IMR-90 (cell line): ENCODE measurements around the gene ADGRG1. TPM values are rescaled to one million over a fixed set of nuclear protein-coding genes. Genes with fewer than 3 reads are reported as not detected.

Experiments
- ATAC-seq: fragments of 200-7000 bp; cut with Tn5 transposase; 2 replicates; pipeline ENCODE4 v1.9.1; 2020; ENCODE audit warnings: low read depth, mild to moderate bottlenecking, moderate library complexity
- BruUV-seq: library from RNA; stranded (reverse); fragments of 400-500 nt; replicated peaks from 2 replicates; lab custom pipeline; 2021; lab: Mats Ljungman, UMichigan
- CTCF ChIA-PET: fragments of 300-600 bp; formaldehyde crosslinking; extraction: SDS; loops from one replicate; lab custom pipeline; 2021; ENCODE audit warnings: antibody characterized with exemption; lab: Yijun Ruan, JAX
- POLR2A ChIA-PET: fragments of 300-600 bp; sonication (Branson Sonifier 250); formaldehyde crosslinking; loops from one replicate; lab custom pipeline; 2022; ENCODE audit warnings: antibody characterized with exemption; ENCODE audit not compliant: unreplicated experiment; lab: Charles Lee
- DNase-seq: peaks from one replicate; pipeline ENCODE4 v3.0.0; 2013
- H2AFZ ChIP-seq: replicated peaks from 2 replicates; pipeline ENCODE3; 2013; ENCODE audit warnings: low read length, mild to moderate bottlenecking; ENCODE audit not compliant: poor library complexity
- H2AK5ac ChIP-seq: 2 replicates; pipeline ENCODE4 v1.6.1; 2013; ENCODE audit warnings: low read depth, low read length, inconsistent platforms
- H2AK9ac ChIP-seq: replicated peaks from 2 replicates; pipeline ENCODE3; 2013; ENCODE audit warnings: mild to moderate bottlenecking, low read depth, low read length, moderate library complexity; ENCODE audit not compliant: poor library complexity
- H2BK120ac ChIP-seq: 2 replicates; pipeline ENCODE4 v1.6.1; 2013; ENCODE audit warnings: low read depth, low read length, inconsistent platforms
- H2BK15ac ChIP-seq: 3 replicates; pipeline ENCODE4 v1.6.1; 2013; ENCODE audit warnings: low read depth, low read length, inconsistent platforms
- H2BK20ac ChIP-seq: 2 replicates; pipeline ENCODE4 v1.6.1; 2013; ENCODE audit warnings: low read depth, mild to moderate bottlenecking, inconsistent platforms, low read length, moderate library complexity
- H2BK5ac ChIP-seq: 2 replicates; pipeline ENCODE4 v1.6.1; 2013; ENCODE audit warnings: mild to moderate bottlenecking, low read depth, low read length, inconsistent platforms; ENCODE audit not compliant: poor library complexity, severe bottlenecking
- H3K14ac ChIP-seq: replicated peaks from 2 replicates; pipeline ENCODE4 v1.6.1; 2013; ENCODE audit warnings: low read depth, low read length, inconsistent platforms
- H3K18ac ChIP-seq: 2 replicates; pipeline ENCODE4 v1.6.1; 2013; ENCODE audit warnings: low read depth, low read length, control low read depth
- H3K23ac ChIP-seq: 2 replicates; pipeline ENCODE4 v1.6.1; 2013; ENCODE audit warnings: low read depth, low read length, inconsistent platforms
- H3K27ac ChIP-seq: 2 replicates; pipeline ENCODE4 v1.5.1; 2013; ENCODE audit warnings: mild to moderate bottlenecking, control low read depth, low read length; ENCODE audit not compliant: insufficient read depth
- H3K27me3 ChIP-seq: 2 replicates; pipeline ENCODE4 v1.6.1; 2013; ENCODE audit warnings: low read length; ENCODE audit not compliant: control insufficient read depth, insufficient read depth
- H3K36me3 ChIP-seq: 2 replicates; pipeline ENCODE4 v1.6.1; 2013; ENCODE audit warnings: low read length, mixed read lengths; ENCODE audit not compliant: control insufficient read depth, insufficient read depth
- H3K4ac ChIP-seq: 2 replicates; pipeline ENCODE4 v1.6.1; 2013; ENCODE audit warnings: low read depth, low read length, inconsistent platforms
- H3K4me1 ChIP-seq: 2 replicates; pipeline ENCODE4 v1.6.1; 2013; ENCODE audit warnings: low read length, mixed read lengths; ENCODE audit not compliant: control insufficient read depth, insufficient read depth
- H3K4me2 ChIP-seq: 2 replicates; pipeline ENCODE4 v1.6.1; 2013; ENCODE audit warnings: low read depth, mild to moderate bottlenecking, control low read depth, low read length, moderate library complexity
- H3K4me3 ChIP-seq: 2 replicates; pipeline ENCODE4 v1.5.1; 2013; ENCODE audit warnings: low read depth, mild to moderate bottlenecking, control low read depth, low read length, moderate library complexity; ENCODE audit not compliant: insufficient read depth
- H3K56ac ChIP-seq: 2 replicates; pipeline ENCODE4 v1.6.1; 2013; ENCODE audit warnings: low read length, inconsistent platforms; ENCODE audit not compliant: insufficient read depth; ENCODE audit errors: extremely low read depth
- H3K79me1 ChIP-seq, 2 experiments: 2 replicates each; pipeline ENCODE4 v1.6.1; 2013; ENCODE audit warnings: low read length in 2 of 2, inconsistent platforms in 1 of 2, low read depth in 1 of 2
- H3K9ac ChIP-seq: 2 replicates; pipeline ENCODE4 v1.6.1; 2013; ENCODE audit warnings: low read depth, low read length, control low read depth
- H3K9me1 ChIP-seq: 2 replicates; pipeline ENCODE4 v1.6.1; 2013; ENCODE audit warnings: low read length, inconsistent platforms; ENCODE audit not compliant: insufficient read depth
- H3K9me3 ChIP-seq: 2 replicates; pipeline ENCODE4 v1.6.1; 2013; ENCODE audit warnings: low read length; ENCODE audit not compliant: control insufficient read depth, insufficient read depth
- H4K20me1 ChIP-seq: 2 replicates; pipeline ENCODE4 v1.6.1; 2013; ENCODE audit warnings: low read length, inconsistent platforms; ENCODE audit not compliant: insufficient read depth
- H4K5ac ChIP-seq: 2 replicates; pipeline ENCODE4 v1.6.1; 2013; ENCODE audit warnings: mild to moderate bottlenecking, low read depth, low read length, control low read depth
- H4K8ac ChIP-seq, 2 experiments: 2 replicates each; pipeline ENCODE4 v1.6.1; 2013; ENCODE audit warnings: low read depth in 2 of 2, low read length in 2 of 2, control low read depth in 1 of 2, inconsistent platforms in 1 of 2
- H4K91ac ChIP-seq: 2 replicates; pipeline ENCODE4 v1.6.1; 2013; ENCODE audit warnings: low read depth, low read length, inconsistent platforms; ENCODE audit not compliant: insufficient read depth
- BHLHE40 ChIP-seq: fragments of 150-350 bp; IDR thresholded peaks from 2 replicates; pipeline ENCODE4 v1.6.1; 2016; ENCODE audit warnings: mild to moderate bottlenecking, low read depth, low read length
- CEBPB ChIP-seq: IDR thresholded peaks from 2 replicates; pipeline ENCODE4 v1.6.1; 2012; ENCODE audit warnings: low read depth, low read length, improper control_type of control experiment
- CHD1 ChIP-seq: IDR thresholded peaks from 2 replicates; pipeline ENCODE4 v1.6.1; 2012; ENCODE audit warnings: low read depth, low read length, improper control_type of control experiment
- FOS ChIP-seq: fragments of 150-350 bp; IDR thresholded peaks from 2 replicates; pipeline ENCODE4 v1.6.1; 2016; ENCODE audit warnings: low read depth, low read length
- MAFK ChIP-seq: IDR thresholded peaks from 2 replicates; pipeline ENCODE4 v1.6.1; 2012; ENCODE audit warnings: low read depth, low read length, improper control_type of control experiment
- RAD21 ChIP-seq: IDR thresholded peaks from 2 replicates; pipeline ENCODE4 v1.6.1; 2012; ENCODE audit warnings: low read length, improper control_type of control experiment
- SMC3 ChIP-seq: fragments of 150-350 bp; IDR thresholded peaks from 2 replicates; pipeline ENCODE4 v1.6.1; 2016; ENCODE audit warnings: low read depth, mild to moderate bottlenecking, antibody characterized with exemption, low read length, moderate library complexity
- WGBS, 2 experiments: methylation state at CpG; one replicate each; pipeline versions ENCODE4 v1.1.5 to v1.1.7; 2013; ENCODE audit warnings: missing lambda C conversion rate in 2 of 2; ENCODE audit not compliant: insufficient read length in 1 of 2; ENCODE audit errors: extremely low coverage in 2 of 2; 5-methylcytosine and 5-hydroxymethylcytosine counted together
- dilution Hi-C: fragments of 300-500 bp; cut with HindIII; formaldehyde crosslinking; loops from one replicate; pipeline ENCODE4 v1.14.3; 2018; ENCODE audit warnings: low sequenced_read_pairs; ENCODE audit not compliant: unreplicated experiment
- in situ Hi-C: fragments of 300-500 bp; cut with MboI; formaldehyde crosslinking; loops from 3 replicates; pipeline ENCODE4 v1.14.3; 2019; ENCODE audit warnings: low sequenced_read_pairs, inconsistent platforms, mixed read lengths
- intact Hi-C: fragments of 100-400 bp; cut with micrococcal nuclease; formaldehyde crosslinking; loops from 2 replicates; pipeline ENCODE4 v1.10.0; 2022
- polyA plus RNA-seq, 3 experiments: library from polyadenylated mRNA; depleted of rRNA; stranded (reverse); fragments of >200 nt; gene quantifications; 2 replicates each; pipeline ENCODE4 v1.2.3, GENCODE V29; 2012; ENCODE audit warnings: low replicate concordance in 1 of 3
- total RNA-seq: library from RNA; depleted of rRNA; stranded (reverse); fragments of >200 nt; gene quantifications from 2 replicates; pipeline ENCODE4 v1.2.3, GENCODE V29; 2012

ADGRG1 gene
- total and polyA plus RNA-seq, 2 of the 4 experiments (the other 2 are of a cell fraction), result 0.90 to 8.4 TPM

DNA sequence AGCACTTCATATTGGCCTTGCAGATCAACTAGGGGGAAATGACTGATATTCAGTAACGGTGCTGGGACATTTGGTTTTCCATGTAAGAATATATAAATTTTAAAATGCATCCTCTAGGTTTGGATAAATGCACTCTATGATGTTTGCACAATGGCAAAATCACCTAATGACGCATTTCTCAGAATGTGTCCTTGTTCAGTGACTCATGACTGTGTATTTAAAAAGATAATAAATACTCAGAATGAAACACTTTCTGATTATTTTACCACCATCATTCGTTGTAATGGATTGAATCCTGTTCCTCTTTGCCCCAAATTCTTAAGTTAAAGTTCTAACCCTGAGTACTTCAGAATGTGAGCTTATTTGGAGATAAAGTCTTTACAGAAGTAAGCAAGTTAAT lies 17.2 kb upstream of the ADGRG1 start:
- BruUV-seq, result no TSS peak
- CTCF ChIA-PET, result interaction anchor here (0.6 to 1.1 kb wide), 3 partner anchors 10 to 39 kb away, joined by 3 to 8 read pairs (median 4); no protein-coding TSS in a partner anchor
- WGBS, 2 experiments, result no CpG with 5 or more reads among the region's 3 CpGs

More for the DNA sequence above, 17.2 kb upstream of the ADGRG1 start:
- TF ChIP-seq RAD21, result no peak
- TF ChIP-seq CHD1, result no peak
- TF ChIP-seq FOS, result peak; percentile 83
- 0 out of 2 replicates have a peak, but pooled peaks have one; percentile 27 for TF ChIP-seq MAFK
- TF ChIP-seq CEBPB, result peak; percentile 90
- no peak for TF ChIP-seq SMC3
- TF ChIP-seq BHLHE40, result peak; percentile 47; the same call in 1 of the 2 replicates
- Histone ChIP-seq H4K91ac (peak overlapping the region; percentile 71), H3K9me3 (no peaks in the 10 kb centered on the region), H3K4ac (peak overlapping the region; percentile 47; the same call in 1 of the 2 replicates), H3K9me1 (peaks cover 7% of the 10 kb centered on the region; the same call in 1 of the 2 replicates), H3K4me1 (peaks cover 19% of the 10 kb centered on the region), H3K56ac (no peak overlapping the region), H2AK5ac (peak overlapping the region; percentile 48), H4K8ac (peak overlapping the region; percentile 33 to 36; a peak in 2 of 4 replicates), H2BK20ac (peak overlapping the region; percentile 90; the same call in 1 of the 2 replicates), H3K9ac (no peak overlapping the region), H4K20me1 (no peaks in the 10 kb centered on the region), H3K79me1 (no peaks in the 10 kb centered on the region), H3K18ac (peak overlapping the region; percentile 17; the same call in 1 of the 2 replicates), H3K36me3 (no peaks in the 10 kb centered on the region), H3K27me3 (no peaks in the 10 kb centered on the region), H3K14ac (0 out of 2 replicates have a peak overlapping the region, but pooled peaks have one; percentile 34), H2BK5ac (peak overlapping the region; percentile 52), H2BK120ac (peak overlapping the region; percentile 61), H4K5ac (no peak overlapping the region; the same call in 1 of the 2 replicates), H3K23ac (peak overlapping the region; percentile 1; the same call in 1 of the 2 replicates), H2BK15ac (peak overlapping the region; percentile 27; the same call in 2 of the 3 replicates), H2AFZ (no peak overlapping the region), H3K27ac (peak overlapping the region; percentile 20), H2AK9ac (no peak overlapping the region), H3K4me2 (peak overlapping the region; percentile 26; the same call in 1 of the 2 replicates), H3K4me3 (no peak overlapping the region)
- dilution Hi-C loops, result no loop called here
- ATAC-seq (peak; percentile 68), DNase-seq (peak; percentile 81)
- intact Hi-C loops, result loop anchor here (1.0 kb wide), 1 partner anchor 16 kb away; no protein-coding TSS in a partner anchor
- in situ Hi-C loops, result no loop called here
- POLR2A ChIA-PET, result no interaction called here
